Thymus (tissue), 11 donors: ENCODE results near the gene ZBP1. TPM values are rescaled to one million over a fixed set of nuclear protein-coding genes. Genes with fewer than 3 reads are reported as not detected.

Source experiments
- DNase-seq, 9 donors: peaks; one replicate each; pipeline ENCODE4 v3.0.0-alpha.2; 2013; ENCODE audit warnings: low spot score in 9 of 9, low read depth in 6 of 9, missing footprints in 1 of 9
- H3K27ac ChIP-seq, 2 donors: one replicate each; pipeline ENCODE4 v1.5.1; 2013; ENCODE audit warnings: control low read depth in 1 of 2, low read depth in 1 of 2, low read length in 1 of 2, mild to moderate bottlenecking in 1 of 2, moderate library complexity in 1 of 2
- H3K27me3 ChIP-seq, 2 donors: one replicate each; pipeline ENCODE4 v1.5.1; 2013; ENCODE audit warnings: low read length in 1 of 2; ENCODE audit not compliant: control insufficient read depth in 2 of 2, insufficient read depth in 1 of 2
- H3K36me3 ChIP-seq, 2 donors: one replicate each; pipeline ENCODE4 v1.5.1; 2013; ENCODE audit warnings: low read length in 1 of 2, mild to moderate bottlenecking in 1 of 2, moderate library complexity in 1 of 2; ENCODE audit not compliant: control insufficient read depth in 2 of 2, insufficient read depth in 2 of 2
- H3K4me1 ChIP-seq, 2 donors: one replicate each; pipeline ENCODE4 v1.5.1; 2013; ENCODE audit warnings: low read length in 2 of 2; ENCODE audit not compliant: control insufficient read depth in 2 of 2, insufficient read depth in 2 of 2
- H3K4me3 ChIP-seq, 2 donors: one replicate each; pipeline ENCODE4 v1.5.1; 2013; ENCODE audit warnings: low read length in 2 of 2, control low read depth in 1 of 2, mild to moderate bottlenecking in 1 of 2
- H3K9me3 ChIP-seq, 2 donors: one replicate each; pipeline ENCODE4 v1.5.1; 2013; ENCODE audit warnings: low read length in 1 of 2, mild to moderate bottlenecking in 1 of 2; ENCODE audit not compliant: control insufficient read depth in 2 of 2, insufficient read depth in 1 of 2
- WGBS: extraction: QIAGEN DNeasy Blood & Tissue Kit; methylation state at CpG from one replicate; pipeline ENCODE4 v1.1.7; 2013; 5-methylcytosine and 5-hydroxymethylcytosine counted together
- polyA plus RNA-seq: library from polyadenylated mRNA; stranded (reverse); fragments of 200-250 nt; gene quantifications from one replicate; pipeline ENCODE4 v1.2.3, GENCODE V29; 2013
- total RNA-seq: library from RNA; stranded (reverse); fragments of 120-200 nt; gene quantifications from one replicate; pipeline ENCODE4 v1.2.4, GENCODE V29; 2013
- donor health status: healthy.

Gene ZBP1
- total and polyA plus RNA-seq, 2 donors, result 2.0 to 3.4 TPM

DNA sequence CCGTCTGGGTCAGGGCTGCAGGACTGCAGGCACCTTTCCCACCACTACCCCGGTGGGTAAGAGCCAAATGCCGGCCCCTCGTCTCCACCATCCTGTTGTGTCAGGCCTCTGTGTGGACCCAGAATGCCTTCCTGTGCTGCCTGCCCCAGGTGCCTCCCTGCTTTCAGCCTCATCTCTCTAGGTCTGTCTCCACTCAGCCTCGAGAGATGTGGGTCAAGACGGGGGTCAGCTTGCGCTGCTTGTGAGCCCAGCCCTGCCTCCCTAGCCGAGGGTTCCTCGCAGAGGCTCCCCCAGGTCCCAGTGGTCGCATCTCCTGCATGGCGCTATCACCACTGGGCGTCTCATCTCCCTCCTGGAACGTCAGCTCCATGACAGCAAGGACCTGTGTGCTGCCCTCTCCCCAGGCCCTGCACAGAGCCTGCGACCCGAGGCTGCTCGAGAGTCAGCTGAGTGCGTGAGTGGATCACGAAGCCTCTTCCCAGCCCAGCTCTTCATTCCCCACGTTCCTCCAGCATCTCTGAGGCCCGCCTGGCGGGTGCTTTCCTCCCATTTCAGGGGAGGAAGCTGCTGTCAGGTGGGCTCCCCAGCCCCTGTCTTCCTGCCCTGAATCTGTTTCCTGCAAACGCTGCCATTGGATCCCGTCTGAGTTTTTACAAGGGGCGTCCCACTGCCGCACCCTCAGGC, 38.7 kb upstream of the ZBP1 start:
- 85% methylated on average over 25 of the region's 25 CpGs for WGBS
- H3K4me3 ChIP-seq, result no peak overlapping the region
- H3K4me1 ChIP-seq, result peaks cover 4 to 12% of the 10 kb centered on the region in 2 donors
- peaks cover 0 to 3% of the 10 kb centered on the region in 2 donors for H3K27me3 ChIP-seq
- H3K9me3 ChIP-seq, result no peaks in the 10 kb centered on the region
- DNase-seq, result no peak
- no peak overlapping the region for H3K27ac ChIP-seq
- no peaks in the 10 kb centered on the region for H3K36me3 ChIP-seq

DNA sequence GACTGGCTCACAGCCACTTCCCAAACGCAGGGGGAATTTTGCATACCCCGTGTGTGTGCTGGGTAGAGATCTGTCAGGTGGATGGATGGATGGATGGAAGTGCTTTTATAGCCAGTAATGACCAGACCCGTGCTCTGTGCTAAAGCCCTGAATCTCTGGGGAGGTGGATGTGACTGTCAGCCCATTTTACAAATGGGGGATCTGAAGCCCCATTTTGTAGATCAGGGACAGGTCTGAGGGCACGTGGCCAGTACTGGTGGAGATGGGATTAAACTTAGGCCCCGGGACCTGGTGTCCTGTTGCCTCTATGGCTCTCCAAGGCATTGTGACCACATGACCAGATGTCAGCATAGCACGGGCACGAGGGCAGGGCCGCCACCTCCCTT, 38.2 kb upstream of the ZBP1 start:
- Histone ChIP-seq H3K27me3 (peaks cover 0 to 3% of the 10 kb centered on the region in 2 donors), H3K27ac (no peak overlapping the region), H3K9me3 (no peaks in the 10 kb centered on the region), H3K4me1 (peaks cover 4 to 12% of the 10 kb centered on the region in 2 donors), H3K4me3 (no peak overlapping the region), H3K36me3 (peaks cover 0 to under 1% of the 10 kb centered on the region in 2 donors)
- DNase-seq, result no peak
- WGBS, result 92% methylated on average over 8 of the region's 8 CpGs

DNA sequence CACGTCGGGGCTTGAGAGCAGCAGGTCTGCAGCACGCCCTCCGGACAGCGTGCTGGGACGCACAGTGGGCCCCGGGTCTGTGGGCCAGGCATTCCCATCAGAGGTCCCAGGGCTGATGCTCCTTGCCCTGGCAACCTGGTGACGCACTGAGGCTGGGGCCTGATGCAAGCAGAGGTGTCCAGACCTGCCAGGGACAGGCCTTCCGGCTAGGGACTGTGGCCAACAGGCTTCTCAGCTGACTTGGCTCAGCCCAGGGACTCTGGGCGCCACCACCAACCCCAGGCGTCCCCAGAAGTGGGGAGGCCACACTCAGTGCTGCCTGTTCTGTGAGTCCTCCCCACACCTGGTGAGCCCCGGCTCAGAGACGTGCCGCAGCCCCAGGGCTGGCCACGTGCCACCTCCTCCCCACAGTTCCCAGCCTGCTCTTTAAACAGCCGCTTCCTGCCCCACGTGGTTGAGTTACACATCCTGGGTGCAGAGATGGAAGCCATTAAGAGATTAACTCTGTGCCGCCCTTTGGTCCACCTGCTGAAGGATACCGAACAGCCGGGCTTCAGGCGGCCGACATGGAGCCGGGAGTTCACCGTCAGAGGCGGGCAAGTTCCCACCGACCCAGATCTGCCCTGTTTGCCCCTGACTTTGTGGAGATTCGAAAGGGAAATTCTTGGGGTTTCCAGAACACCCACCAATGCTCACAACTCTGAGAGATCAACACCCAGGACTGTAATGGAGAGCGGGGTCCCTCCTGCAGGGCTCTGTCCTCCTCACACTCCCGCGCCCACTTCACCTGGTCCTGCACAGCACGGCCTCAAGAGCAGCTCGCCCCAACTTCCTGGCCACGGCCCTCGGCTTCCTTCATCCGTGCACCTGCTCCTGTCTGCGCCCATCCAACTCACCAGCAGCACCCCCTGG, 37.6 kb upstream of the ZBP1 start:
- Histone ChIP-seq H3K27ac (peak overlapping the region; percentile 47 to 55), H3K4me1 (peaks cover 4 to 12% of the 10 kb centered on the region in 2 donors)
- 69% methylated on average over 36 of the region's 36 CpGs for WGBS

DNA sequence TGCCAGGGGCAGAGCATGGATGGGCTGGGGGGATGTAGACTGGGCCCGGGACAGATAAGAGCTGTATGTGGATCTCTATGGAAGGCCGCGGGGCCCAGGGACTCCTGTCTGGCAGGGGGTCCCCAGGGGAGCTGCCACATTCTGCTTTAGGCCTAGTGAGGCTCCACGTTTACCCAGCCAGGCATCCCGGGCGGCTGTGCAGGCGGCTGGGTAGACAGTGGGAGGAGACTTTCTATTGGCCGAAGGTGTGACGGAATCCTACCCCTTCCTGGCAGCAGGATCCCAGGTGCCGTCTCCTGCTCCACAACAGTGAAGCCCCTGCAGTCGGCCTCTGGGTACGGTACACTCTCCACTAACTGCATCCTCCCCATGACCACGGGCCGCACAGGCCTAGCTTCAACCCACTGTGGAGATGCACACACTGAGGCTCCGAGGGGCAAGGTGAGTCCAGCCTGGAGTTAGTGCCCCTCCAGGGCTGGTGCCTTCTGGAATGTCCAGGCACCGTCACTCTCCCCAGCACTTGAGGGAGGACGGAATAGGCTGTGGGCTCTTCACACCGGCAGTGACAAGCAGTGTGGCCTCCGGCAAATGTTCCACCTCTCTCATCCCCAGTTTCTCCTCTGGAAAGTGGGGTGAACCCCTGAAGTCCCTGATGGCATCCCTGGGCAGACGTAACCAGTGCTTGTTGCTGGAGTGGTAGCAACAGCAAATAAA, 36.8 kb upstream of the ZBP1 start:
- no peak for DNase-seq
- Histone ChIP-seq H3K4me1 (peaks cover 4 to 12% of the 10 kb centered on the region in 2 donors), H3K4me3 (no peak overlapping the region), H3K27me3 (peaks cover 0 to 3% of the 10 kb centered on the region in 2 donors), H3K9me3 (no peaks in the 10 kb centered on the region), H3K36me3 (peaks cover 0 to 3% of the 10 kb centered on the region in 2 donors), H3K27ac (peak overlapping the region; percentile 33 to 47)
- 97% methylated on average over 20 of the region's 20 CpGs for WGBS

More for the DNA sequence above, 37.6 kb upstream of the ZBP1 start:
- peaks cover 0 to 3% of the 10 kb centered on the region in 2 donors for H3K36me3 ChIP-seq
- peaks cover 0 to 3% of the 10 kb centered on the region in 2 donors for H3K27me3 ChIP-seq
- peak in 4 of 9 donors; percentile 14 to 58 (median 18) for DNase-seq
- no peak overlapping the region for H3K4me3 ChIP-seq
- no peaks in the 10 kb centered on the region for H3K9me3 ChIP-seq

DNA sequence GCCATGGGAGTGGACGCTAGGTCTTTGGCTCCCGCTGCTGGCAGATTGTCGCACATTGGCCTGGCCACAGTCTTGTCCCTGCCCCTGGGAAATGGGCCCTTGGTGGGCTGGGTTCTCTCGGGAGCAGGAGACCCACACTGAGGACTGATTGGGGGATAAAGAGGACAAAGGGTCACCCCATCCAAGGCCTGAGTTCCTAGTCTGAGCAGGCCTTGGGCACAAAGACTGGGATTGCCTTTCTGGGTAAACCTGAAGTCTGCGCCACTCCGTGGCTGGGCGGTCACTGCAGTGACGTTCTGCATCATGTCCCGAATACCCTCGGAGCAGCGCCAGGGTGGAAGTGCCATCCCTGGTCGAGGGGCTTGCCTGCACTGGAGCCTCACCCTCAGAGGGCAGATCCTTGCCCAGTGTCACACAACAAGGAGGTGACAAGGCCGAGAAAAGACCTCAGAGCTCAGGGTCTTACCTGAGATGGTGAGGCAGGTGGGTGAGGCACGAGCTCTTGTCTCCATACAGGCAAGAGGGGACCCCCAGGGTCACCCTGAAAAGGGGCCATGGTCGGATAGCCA, 36.1 kb upstream of the ZBP1 start:
- DNase-seq, result no peak
- Histone ChIP-seq H3K36me3 (peaks cover 0 to 3% of the 10 kb centered on the region in 2 donors), H3K27ac (no peak overlapping the region), H3K4me1 (peaks cover 4 to 12% of the 10 kb centered on the region in 2 donors), H3K27me3 (peaks cover 0 to 3% of the 10 kb centered on the region in 2 donors), H3K9me3 (no peaks in the 10 kb centered on the region), H3K4me3 (no peak overlapping the region)
- 96% methylated on average over 15 of the region's 15 CpGs for WGBS

DNA sequence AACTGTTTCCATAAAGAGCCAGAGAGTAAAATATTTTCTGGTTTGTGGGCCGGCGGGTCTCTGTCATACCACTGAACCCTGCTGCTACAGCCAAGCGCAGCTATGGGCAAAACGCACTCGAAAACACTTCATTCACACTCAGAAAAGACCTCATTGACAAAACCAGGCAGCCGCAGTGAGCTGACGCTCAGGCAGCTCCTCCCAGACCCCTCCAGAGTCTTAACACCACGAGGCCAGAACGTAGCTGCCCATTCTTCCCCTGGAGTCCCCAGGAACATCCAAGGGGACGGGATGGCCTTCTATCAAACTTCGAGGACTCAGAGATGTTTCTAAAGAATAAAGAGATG, 35.6 kb upstream of the ZBP1 start:
- Histone ChIP-seq H3K27me3 (peaks cover 0 to 3% of the 10 kb centered on the region in 2 donors), H3K36me3 (peaks cover 0 to 3% of the 10 kb centered on the region in 2 donors), H3K27ac (no peak overlapping the region), H3K4me3 (no peak overlapping the region), H3K4me1 (peaks cover 4 to 12% of the 10 kb centered on the region in 2 donors), H3K9me3 (peaks cover 0 to under 1% of the 10 kb centered on the region in 2 donors)
- WGBS, result 96% methylated on average over 11 of the region's 11 CpGs
- no peak for DNase-seq

DNA sequence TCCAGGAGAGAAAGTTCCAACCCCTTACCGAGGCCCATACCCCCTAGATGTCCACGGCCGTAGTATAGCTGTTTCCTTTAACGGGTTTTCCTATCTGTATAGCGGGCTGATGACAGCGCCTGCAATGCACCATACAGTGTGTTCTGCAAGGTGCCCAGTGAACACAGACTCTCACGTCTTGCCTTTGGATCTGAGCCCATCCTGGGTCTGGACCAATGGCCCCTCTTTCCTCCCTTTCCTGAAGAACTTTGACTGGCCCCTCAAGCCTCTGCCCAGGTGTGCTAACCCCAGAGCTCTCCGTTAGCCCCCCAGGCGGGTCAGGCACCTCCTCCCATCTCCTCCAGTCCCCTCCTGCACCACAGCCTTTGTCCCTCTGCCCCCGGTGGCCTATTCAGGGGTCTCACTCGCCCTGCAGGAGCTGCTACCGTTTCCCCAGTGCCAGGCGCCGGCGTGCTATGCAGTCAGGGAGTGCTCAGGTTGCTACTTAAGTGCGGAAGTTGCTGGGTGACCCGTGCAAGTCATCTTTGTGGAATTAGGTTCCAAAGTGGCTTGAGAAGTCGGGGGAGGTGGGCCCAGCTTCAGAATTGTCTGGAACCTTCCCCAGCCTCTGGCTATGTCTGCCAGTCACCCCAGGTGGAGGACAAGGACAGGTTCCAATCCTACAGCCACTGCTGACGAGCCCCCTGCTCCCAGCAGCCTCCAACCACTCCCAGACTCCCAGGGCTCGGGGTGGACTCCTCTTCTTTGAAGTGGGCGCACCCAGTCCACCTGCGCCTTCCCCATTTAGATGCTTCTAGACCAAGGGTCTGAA, 35.0 kb upstream of the ZBP1 start:
- H3K36me3 ChIP-seq, result peaks cover 0 to 3% of the 10 kb centered on the region in 2 donors
- peaks cover 4 to 12% of the 10 kb centered on the region in 2 donors for H3K4me1 ChIP-seq
- H3K4me3 ChIP-seq, result no peak overlapping the region
- WGBS, result 93% methylated on average over 22 of the region's 22 CpGs
- no peak for DNase-seq
- H3K27ac ChIP-seq, result no peak overlapping the region
- peaks cover 0 to 3% of the 10 kb centered on the region in 2 donors for H3K9me3 ChIP-seq
- H3K27me3 ChIP-seq, result peaks cover 3 to 5% of the 10 kb centered on the region in 2 donors

DNA sequence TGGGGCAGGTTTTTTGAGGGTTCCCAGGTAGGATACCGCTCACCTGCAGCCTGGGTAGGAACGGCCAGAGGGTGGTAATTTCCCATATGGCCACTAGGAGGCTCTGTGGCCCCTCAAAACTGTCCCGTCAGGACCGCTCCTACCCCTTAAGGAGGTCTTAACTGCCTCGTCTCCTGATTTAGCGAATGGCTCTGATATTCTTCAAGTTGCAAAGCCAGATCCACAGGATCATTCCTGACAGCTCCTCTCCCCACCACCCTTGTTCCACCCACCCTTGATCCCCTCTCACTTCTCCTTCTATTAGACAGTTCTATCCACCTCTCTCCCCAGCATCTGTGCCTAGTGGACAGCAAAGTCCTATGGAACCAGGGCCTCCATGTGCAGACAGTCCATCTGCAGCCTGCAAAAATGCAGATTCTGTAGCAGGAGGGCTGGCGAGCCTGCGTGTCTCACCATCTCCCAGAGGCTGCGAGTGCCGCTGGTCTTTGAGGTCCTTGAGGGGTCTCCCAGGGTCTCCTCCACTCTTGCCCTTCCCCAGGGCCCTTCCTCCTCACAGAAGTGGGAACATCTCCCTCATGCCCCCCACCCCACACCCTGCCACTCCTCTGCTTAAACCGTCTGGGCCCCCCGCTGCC, 34.3 kb upstream of the ZBP1 start:
- Histone ChIP-seq H3K4me1 (peaks cover 4 to 12% of the 10 kb centered on the region in 2 donors), H3K27ac (no peak overlapping the region), H3K27me3 (peaks cover 3 to 5% of the 10 kb centered on the region in 2 donors), H3K4me3 (no peak overlapping the region), H3K9me3 (peaks cover 0 to 3% of the 10 kb centered on the region in 2 donors), H3K36me3 (peaks cover 0 to 3% of the 10 kb centered on the region in 2 donors)
- WGBS, result 54% methylated on average over 12 of the region's 12 CpGs
- peak in 8 of 9 donors; percentile 13 to 63 (median 40) for DNase-seq
